GM19351 (cell line): ENCODE data around the gene EPB41L3.
"Not testable (repeated sequence)": the region's sequence is repeated elsewhere in the genome, so short reads cannot be mapped to it uniquely, and the experiment has no call there.

Experiments used
- ATAC-seq: cut with Tn5 transposase; IDR thresholded peaks from one replicate; pipeline ENCODE4 v1.9.1; 2021; ENCODE audit warnings: mild to moderate bottlenecking, moderate library complexity; ENCODE audit not compliant: unreplicated experiment

EPB41L3 gene

DNA sequence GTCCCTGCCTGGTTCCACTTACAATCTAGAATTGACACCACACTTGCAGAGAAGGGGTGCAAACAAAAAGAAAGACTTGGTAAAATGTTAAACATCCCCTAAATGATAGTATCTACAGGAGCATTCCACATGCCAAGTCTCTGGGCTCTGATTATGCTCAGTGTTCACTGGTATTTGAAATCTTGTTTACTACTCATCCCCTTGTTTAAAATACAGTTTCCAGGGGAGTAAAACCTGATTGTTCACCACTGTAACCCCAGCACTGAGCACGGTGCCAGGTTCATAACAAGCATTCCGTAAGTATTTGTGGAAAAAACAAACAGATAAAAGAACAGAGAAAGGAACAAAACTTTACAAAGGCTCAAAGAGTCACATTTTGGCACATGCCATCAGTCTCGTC lies 11.7 kb downstream of the EPB41L3 start:
- ATAC-seq: no peak

DNA sequence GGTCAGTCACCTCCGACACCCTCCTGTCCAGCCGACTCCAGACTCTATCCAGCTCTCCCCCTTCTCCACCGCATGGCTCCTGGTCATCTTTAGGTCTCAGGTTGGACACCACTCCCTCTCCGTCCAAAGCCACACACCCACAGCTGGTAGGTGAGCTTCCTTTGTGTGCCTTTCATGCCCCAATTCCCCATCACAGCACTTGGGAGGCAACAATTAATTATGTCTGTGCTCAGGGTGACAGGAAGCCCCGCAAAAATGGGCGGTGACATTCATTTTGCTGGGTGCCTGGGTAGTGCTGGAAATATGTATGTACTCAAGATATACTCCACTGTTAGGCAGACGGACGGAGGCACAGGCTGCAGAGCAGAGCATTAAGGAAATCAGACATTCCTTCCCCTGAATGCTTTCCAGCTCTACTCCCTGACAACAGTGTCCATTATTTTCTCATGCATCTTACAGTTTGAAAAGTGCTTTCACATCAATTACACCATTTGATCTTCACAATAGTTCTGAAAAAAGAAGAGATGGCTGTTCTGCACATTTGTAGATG lies 13.1 kb downstream of the EPB41L3 start:
- ATAC-seq: no peak

DNA sequence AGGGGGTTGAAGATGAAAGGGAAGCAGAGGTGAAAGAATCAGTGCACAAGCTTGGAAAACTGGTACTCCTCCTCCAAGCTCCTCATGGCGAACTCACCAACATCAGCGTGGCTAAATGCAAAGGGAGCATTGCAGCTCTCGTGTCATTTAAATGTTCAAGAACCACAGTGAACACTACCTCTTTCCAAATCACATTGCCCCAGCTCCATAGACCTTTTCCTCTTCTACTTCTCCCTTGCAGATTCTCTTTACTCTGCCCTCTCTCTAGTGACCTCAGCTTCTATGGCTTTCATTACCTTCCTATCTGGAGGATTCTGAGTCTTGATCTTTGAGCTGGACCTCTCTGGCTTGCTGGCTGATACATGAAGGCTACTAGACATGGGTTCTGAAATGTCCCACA lies 14.3 kb downstream of the EPB41L3 start:
- no peak for ATAC-seq

DNA sequence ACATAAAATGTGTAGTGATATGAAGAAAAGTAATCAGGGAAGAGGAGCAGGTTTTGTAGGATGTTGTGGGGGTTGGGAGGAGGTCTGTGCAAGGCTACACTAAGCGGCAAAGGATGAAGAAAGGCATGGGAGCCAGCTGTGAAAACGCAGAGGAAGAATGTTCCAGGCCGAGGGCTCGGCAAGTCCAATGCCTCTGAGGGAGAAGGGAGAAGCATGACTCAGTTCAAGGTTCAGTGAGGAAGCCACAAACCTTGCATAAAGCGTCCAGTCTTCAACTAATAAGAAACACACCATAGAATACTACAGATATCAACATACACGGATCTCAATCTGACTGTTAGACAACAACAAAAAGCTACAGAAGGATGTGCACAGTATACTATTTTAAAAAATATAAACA lies 16.2 kb downstream of the EPB41L3 start:
- ATAC-seq: no peak

DNA sequence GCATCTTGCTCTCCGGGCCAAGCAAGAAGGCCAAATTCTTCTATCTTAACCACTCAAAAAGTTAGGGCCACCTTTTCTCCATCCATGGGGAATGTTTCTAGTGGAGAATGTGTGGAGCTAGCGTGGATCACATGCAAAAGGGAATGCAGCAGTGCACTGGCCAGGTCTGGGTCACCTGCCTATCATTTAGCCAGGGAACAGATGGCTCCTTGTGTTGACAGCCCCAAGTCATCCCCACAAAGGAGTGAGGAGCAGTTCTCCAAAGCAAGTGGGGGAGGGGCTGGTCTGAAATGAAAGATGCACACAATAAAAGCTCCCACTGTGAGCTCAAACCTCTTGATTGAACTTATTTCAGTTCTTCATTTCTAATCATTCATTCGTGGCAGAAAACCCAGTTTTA lies 19.1 kb downstream of the EPB41L3 start:
- no peak for ATAC-seq

DNA sequence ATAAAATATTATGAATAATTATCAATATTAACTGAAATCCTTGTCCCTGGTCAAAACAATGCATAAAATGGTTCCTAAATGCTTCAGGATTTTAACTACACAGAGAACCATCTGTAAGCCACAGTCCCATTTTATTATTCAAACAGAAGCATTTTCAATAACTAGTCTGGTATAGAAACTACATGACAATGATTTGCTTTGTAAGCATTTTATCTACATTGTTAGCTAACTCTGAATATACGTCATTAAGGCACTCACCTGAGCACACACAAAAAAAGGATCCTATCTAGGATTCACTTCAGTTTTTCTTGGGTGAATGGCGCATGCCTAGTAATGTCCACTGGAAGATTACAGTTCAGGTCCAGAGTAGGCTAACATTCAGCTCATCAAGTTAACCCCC lies 22.8 kb downstream of the EPB41L3 start:
- no peak for ATAC-seq

DNA sequence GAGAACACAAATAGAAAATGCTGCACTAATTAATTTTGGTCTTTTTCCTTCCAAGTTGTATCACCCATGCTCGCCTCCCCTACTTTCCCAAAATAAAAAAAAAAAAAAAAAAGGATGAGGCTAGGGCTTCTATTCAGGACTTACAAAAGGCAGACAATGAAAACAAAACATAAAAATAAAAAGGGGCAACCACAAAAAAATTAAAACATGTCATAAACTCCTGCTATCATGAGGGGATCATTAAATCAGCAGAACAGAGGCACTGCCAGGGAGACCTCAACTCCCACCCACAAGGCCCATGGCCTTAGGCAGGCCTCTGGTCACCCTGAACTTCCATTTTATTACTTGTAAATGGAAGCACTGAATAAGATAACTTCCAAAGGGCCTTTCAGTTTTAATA lies 23.3 kb downstream of the EPB41L3 start:
- ATAC-seq: no peak

DNA sequence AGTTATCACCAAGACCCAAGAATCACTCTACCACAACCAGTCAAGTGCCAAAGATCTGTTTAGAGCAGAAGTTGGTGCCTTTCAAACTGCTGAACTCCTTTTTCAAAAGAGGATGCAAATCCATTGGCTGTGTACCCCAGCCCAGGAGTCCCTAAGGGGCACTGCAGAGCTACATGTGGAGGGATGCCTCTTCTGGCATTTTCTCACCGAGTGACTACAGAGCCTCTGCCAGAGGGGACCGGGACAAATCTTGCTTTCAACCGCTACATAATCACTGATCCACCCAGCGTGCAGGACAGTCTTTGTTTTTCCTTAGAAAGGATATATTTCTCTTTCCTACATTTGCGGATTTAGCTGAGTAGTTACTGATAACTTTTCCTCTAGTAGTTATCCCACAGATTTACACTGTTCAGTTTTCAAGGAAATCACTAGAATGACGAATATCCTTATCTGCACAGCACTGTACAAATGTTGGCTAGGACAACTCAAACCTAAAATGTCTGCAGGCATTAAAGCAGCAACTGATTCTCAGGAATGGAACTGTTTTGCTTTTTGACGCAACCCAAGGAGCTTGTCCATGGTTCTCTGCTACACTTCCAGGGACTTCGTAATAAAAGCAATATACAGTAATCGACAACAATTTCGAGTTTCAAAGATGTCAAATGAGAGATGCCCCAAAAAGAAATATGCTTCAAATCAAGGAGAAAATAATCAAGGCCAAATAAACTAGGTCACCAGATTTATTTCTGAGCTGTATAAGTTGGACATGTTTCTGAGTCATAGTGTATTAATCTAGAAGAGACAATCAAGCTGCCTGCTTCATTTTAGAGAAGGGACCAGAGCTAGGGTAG lies 24.1 kb downstream of the EPB41L3 start:
- no peak for ATAC-seq

DNA sequence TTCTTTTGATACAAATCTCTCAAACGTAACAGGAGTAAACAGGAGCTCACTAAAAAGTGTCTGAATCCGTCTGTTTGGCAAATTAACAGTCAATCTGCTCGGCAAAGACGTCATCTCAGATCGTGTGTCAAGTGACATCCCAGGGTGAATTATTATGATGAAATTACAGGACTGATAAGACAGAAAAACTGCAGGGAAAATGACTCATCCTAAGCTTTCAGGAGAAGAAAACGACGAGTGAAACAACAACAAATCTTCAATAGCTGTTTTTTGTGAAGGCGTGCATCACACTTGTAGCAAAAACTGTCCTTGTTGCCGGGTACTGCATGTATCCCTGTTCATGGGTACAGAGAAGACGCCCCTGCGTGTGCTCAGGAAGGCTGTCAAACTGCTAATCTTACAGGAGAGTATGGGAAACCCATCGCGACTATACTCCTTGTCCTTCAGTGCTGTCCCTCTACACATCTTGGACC lies 24.9 kb downstream of the EPB41L3 start:
- ATAC-seq: no peak

DNA sequence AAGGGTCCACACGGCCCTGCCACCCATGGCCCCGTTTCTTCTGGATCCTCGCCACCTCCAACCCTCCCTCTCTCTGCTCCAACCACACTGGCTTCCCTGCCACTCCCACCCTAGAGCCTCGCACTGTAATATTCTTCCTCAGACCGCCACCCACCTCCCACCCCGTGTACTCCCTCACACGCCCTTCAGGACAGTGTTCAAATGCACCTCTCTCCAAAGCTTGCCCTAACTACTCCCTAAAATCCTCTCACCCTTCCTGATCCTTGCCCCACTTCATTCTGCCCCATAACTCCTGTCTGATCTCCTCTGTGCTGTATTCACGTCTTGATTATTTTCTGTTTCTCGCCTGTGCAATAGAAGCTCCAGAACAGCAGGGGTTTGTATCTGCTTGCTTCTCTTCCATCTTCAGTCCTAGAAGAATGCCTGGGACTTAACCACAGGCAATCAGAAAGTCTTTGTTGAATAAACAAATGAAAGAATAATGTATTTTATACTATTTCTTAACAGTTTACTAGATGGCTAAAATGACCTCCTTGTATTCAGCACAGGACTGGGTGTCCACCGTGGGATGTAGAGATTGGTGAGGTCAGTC lies 25.5 kb downstream of the EPB41L3 start:
- ATAC-seq: no peak

DNA sequence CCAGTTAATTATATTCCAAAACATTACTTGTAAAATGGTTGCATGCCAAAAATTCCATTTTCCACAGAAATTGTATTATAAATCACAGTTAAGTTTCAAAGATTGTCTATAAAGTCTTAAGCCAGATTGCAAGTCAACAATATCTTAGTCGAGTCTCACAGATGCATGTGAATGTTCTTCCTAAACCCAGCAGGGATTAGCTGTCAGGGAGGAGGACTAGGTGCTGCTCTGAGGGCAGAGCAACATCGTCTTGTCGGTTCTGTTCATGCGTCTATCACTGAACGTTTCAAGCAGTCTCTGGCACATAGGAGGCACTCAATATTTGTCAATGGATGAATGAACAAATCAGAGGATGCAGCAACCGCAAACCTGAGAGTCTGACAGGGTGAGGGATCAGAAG lies 27.0 kb downstream of the EPB41L3 start:
- no peak for ATAC-seq

DNA sequence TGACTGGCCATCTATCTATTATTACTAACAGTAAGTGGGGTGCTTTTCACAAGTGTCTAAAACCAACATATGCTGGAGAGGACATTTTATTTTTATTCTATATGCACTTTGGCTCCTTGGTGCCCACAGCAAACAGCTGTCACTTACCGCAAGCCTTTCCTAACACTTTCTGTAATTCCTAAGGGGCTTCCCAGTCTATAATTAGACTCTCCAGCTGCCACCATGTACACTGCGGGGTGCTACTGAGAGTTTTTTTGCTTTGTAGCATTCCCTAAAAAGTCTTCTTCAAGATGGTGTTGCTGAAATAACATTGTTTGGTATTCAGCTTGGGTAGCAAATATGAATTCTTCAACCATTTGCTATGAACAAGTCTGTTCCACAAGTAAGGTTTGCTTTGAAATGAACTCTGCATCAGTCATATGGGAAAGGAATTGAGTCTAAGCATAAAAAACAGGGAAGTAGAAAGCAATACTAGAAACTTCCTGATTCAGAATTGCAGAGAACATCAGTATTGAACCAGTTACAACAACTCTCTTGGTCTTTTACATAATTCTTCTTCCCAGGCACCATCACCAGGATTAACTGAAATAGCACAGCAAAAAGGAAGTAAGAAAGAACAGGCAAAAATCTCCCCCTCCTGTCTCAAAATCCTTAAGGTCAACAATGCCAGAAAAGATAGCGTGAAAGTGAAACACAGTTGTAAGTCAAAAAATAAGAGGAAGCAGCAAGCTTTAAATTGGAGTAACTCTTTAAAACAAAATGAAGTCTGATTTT lies 28.6 kb downstream of the EPB41L3 start:
- ATAC-seq: no peak

DNA sequence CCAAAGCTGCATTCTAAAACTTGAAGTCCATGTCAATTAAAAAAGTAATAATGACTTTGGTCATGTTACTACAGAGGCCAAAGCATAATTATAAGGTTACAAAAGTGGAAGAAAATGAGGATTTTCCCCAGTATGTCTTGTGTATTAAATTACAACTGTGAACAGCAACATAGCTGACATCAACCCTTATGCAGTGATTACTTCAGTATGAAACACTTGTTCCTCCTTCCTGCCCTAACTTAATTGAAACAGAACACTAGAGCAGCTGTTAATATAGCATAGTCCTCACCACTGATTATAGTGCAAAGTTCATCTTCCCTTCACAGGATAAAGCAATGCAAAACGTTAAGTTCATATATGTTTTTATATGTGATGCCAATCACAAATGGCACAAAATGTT lies 29.9 kb downstream of the EPB41L3 start:
- ATAC-seq: no peak

DNA sequence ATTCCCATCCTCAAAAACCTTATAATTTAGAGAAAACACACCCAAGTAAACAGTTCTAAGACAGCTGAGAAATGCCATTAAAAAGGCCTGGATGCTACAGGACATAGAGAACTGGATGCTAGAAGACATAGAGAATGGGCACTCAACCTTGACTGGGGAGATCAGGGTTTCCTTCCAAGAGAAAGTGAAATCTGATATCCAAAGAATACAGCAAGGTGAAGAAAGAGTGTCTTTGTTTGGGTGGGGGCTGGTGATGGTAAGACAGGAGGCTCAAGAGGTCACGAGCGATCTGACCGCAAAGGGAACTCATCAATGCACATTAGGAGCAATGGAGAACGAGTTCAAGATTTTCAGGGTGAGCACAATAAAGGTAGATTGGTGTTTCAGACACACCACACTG lies 31.6 kb downstream of the EPB41L3 start:
- ATAC-seq: no peak

DNA sequence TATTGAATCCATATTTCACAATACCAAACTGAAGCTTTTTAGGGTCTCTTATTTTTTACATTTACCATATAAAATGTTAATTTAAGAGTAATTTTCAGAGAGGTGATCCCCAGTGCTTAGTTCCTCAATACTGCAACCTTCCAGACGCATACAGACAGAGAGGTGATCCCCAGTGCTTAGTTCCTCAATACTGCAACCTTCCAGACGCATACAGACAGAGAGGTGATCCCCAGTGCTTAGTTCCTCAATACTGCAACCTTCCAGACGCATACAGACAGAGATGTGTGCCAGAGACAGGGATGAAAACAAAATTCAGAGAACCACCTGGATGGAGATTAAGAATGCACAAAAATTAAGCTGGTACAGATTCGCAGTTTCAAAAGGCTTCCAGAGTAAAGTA lies 32.3 kb downstream of the EPB41L3 start:
- not testable (repeated sequence) for ATAC-seq

DNA sequence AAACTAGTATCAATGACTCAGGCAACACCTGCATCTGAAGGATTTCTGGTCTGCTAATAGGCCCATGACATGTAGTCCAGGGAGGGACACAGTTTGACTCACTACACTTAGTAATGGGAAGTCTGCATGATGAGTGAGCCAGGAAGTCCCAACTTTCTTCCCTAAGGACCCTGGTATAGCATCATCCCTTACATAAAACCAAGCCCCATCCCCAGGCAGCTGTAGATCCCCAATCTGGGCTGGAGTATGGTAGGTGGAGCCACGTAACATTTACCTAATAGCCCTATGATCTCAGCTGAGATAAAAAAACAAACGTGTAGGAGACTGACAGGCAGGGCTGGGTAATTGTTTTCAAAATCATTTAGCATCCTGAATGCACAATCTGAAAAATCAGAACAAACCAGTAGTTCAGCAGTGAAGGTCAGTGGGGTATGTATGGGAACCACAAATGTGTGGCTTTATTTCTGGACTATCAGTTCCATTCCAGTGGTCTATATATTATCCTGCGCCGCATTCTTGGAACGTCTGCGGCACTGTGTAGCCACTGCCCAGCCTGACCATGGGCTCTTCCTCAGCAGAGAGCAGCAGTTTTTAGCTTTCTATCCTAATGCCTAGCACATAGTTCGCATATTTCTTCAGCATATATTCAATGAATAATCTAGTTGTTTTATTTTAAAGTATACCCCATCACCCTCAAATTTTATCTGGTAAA lies 33.5 kb downstream of the EPB41L3 start:
- no peak for ATAC-seq

DNA sequence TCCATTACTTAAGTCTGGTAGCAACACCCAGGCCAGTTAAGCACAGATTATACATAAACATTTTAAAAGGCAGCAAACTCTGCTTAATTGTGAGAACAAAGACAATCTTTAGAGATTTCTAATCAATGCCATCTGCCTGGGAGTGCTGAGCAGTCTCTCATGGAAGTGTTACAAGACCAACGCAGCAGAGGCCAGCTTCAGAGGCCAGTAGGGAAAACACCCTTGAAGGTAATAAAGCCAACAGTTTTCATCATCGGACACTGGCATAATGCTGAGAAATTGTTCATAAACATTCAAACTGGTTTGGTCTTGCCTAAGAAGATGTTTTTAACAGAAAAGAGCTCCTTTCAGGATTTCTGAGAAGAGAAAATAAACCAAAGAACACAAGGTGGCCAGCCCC lies 35.0 kb downstream of the EPB41L3 start:
- no peak for ATAC-seq

DNA sequence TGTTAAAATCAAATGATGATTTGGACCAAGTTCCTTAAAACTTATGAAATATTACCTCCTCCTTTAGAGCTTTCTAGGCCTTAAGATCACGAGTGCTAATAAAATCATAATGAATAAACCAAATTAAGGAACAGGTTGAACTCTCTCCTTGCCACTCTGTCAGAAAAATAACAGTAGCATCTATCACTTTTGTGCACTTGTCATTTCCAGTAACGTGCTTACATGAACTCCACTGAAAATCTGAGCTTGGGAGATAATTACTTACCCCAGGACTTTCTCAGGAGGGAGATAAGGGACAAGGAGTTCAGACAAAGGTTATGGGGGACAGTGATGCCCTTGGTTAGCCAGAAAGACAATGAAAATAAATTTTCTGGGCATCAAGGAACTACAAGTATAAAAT lies 36.0 kb downstream of the EPB41L3 start:
- no peak for ATAC-seq

DNA sequence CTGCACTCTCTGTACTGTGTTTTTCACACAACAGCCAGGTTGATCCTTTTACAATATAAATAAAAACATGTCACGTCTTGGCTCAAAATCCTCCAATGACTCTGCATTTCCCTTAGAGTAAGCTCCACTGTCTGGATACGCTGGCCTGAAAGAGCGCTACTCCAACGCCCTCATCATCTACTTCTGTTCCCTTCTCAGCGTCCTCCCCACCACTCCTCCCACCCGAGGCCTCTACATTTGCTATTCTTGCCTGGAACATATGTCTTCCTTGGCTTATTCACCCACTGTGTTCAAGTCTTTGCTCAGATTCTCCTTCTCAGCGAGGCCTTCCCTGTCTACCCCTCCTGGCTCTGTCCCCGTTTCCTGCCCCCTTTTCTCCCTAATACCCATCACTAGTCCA lies 37.6 kb downstream of the EPB41L3 start:
- ATAC-seq: no peak

DNA sequence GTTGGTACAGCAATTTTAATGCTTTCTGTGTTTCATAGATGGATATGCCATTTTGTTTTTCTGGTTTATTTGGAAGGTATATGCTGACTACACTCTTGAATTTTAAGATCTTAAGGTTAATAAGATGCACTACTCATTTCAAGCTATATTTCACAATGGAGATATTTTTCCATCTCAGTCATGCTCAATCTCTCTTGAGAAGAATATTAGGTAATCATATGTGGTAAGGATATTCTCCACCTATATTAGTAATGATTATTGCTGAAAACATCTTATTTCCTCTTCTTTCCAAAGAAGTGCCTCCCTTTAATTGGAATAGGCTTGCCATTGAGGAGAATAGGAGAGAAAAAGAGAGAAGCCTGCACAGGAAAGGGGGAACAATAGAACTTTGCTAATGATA lies 40.1 kb downstream of the EPB41L3 start:
- ATAC-seq: no peak
